Dermis microvascular lymphatic vessel endothelial cell (primary cell): Measurements from ENCODE around the gene ZNF787. TPM values are rescaled to one million over a fixed set of nuclear protein-coding genes. Genes with fewer than 3 reads are reported as not detected.

ENCODE experiments used
- DNase-seq, 2 donors: peaks; one replicate each; pipeline versions ENCODE4 v3.0.0 to v3.0.0-alpha.2; 2010; ENCODE audit warnings: low read depth in 2 of 2
- total RNA-seq: library from RNA; depleted of rRNA; stranded (reverse); fragments of >200 nt; gene quantifications from 2 replicates; pipeline ENCODE4 v1.2.1, GENCODE V29; 2014

Gene ZNF787
- total RNA-seq, 1 donor from 2014 or later: 25.7 TPM

DNA sequence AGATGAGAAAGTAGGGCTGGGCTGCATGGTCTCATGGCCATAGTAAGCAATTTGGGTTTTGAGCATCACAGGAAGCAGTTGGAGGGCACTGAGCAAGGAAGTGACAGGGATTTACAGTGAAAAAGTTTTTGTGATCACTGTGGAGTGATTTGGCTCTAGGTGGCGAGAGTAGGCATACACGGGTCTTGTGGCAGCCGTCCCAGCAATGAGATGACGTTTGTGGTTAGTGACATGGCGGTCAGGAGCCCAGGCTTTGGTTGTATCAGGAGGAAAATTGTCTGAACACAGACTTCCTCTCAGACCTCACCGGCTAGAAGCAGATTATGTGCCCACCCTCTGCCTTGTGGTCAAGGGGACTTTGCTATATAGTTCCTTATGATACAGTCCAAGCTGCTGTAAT is 23.3 kb upstream of the ZNF787 start:
- DNase-seq: no peak

DNA sequence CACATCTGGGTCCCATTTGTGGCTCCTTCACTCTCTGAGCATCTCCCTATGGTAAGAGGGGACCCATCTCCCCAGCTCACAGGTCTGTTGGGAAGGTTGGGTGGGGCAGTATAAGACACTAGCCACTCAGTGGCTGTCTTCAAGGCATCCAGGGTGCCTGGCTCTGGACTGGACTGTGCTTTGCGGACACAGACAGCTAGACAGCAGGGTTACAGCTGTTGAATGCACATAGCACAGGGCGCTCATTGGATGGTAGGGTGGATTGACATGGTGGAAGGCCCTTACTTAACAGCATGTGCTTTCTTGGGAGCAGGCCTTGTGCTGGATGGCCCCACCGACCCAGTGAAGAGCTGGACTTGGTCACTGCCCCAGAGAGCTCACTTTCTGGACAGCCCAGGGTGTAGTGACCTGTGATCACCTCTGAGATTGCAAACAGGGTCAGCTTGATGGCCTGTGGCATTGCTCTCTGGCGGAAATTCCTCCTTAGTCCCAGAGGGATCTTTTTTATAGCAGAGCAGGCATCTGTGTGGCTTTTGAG is 21.9 kb upstream of the ZNF787 start:
- DNase-seq: no peak

DNA sequence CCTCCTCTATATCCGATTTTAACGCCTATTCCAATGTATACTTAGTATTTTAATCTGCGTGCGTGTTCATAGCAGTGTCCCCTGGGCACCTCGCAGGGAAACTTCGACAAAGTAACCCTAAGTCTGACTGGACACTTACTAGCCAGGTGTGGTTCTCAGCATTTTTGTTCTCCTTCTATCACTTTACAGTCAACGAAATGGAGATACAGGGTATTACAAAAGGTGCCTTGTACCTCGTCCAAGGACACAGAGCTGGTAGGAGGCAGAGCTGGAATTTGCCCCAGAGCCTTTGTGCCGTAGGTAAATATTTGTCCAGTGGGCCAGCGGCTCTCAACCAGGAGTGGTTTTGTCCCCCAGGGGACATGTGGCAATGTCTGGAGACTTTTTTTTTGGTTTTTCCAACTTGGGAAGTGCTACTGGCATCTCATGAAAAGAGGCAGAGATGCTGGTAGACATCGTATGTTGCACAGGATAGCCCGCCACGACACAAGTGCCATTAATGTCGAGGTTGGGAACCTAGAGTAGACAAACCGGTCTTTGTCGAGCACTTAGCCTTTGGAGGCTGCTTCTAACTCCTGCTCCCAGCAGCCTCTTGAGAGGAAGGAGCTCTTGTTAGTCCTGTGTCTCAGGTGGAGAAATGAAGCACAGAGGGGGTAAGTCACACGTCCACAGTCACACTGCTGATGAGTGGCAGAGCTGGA is 21.1 kb upstream of the ZNF787 start:
- DNase-seq: no peak

DNA sequence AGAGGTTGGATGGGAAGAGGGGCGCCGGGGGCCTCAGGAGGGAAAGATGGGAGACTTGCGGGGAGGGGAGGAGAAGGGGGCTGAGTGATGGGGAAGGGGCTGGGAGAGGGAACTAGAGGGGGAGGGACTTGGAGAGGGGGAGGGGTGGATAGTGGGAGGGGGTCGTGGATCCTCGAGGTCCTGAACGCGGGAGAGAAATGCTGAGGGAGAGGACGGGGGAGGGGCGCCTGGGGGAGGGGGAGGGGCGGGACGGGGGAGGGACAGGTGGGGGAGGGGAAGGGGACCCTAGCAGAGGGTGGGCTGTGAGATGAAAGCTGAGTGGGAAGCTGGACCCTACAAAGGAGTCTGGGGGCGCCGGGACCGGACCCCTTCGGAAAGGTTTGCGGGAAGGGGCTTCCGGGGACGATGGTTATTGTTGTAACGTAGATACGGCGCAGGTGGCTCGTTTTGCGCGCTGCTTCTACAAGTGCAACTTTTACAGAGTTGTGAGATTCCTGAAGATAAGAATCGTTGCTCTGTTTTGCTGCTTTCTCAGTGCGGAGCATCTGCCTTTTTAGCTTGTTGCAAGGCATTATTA is 20.4 kb upstream of the ZNF787 start:
- peak in 1 of 2 donors; percentile 16 for DNase-seq

DNA sequence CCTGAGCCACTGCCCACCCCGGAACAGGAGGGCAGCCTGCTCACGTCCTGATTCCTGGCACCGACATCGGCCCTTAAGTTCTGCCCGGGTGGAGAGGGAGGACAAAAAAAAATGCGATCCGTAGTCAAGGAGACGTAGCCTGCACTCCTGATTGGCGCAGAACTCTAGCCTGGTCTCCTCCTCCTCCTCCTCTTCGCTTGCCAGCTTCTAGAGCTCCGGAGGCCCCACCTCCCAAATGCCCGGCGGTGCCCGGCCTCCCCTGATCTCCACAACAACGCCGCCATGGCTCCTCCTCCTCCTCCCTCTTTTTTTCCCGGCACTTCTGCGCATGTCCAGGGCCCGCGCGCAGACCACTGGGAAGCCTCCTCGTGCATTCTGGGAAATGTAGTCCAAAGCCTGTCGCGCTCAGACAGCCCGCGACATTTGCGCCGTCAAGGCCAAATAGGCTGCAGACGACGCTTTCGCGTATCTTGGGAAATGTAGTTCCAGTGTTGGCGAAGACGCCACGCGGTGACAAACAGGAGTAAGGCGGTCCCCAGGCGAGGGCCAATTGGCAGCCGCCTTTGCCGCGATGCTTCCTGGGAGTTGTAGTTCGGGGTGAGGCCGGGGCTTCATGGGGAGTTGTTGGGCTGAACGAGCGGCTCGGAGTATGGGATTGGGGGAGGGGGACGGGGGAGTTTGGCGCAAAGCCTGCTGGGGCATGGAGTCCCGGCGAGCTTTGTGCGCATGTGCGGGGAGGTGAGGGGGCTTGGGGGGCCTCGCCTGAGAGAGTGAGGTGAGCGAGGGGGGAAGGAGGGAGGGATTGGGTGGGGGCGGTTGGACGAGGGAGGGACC is 19.7 kb upstream of the ZNF787 start, which contains the start of gene ZNF444:
ZNF444 (plus strand) TSS at position 705 of the 834 bp plus-strand sequence. CDS start 5,625 bp downstream, outside the sequence.
- DNase-seq: peak; percentile 100

DNA sequence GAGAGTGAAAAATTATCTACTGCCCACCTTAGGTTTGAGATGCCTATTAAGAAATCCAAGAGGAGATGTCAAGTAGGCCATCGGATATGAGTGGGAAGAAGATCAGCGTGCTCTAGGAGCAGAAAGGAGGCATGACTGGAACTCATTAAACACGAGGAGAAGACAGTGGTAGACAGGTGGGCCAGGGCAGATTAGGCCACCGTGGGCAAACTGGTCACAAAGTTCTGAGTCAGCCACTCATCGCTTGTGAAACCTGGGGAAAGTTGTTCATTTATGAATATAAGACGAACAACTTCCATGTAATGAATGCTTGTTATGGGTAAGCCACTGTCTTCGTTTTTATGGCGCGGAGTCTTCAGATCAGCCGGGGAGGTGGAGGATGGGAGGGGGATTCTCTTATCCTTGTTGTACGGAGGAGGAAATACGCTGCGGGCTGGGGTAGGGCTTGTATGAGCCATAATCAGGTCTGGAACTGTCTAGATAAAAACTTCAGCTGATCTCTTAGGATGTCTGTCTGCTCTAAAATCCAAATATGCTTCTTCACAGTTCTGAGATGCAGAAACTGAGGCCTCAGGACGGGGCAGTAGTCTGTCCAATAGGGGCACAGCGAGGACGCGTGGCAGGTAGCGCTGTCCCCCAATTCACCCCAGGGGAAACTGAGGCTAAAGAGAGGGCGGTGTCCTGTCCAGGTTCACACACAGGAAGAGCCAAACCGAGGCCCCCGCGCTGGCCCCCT is 18.9 kb upstream of the ZNF787 start:
- no peak for DNase-seq

DNA sequence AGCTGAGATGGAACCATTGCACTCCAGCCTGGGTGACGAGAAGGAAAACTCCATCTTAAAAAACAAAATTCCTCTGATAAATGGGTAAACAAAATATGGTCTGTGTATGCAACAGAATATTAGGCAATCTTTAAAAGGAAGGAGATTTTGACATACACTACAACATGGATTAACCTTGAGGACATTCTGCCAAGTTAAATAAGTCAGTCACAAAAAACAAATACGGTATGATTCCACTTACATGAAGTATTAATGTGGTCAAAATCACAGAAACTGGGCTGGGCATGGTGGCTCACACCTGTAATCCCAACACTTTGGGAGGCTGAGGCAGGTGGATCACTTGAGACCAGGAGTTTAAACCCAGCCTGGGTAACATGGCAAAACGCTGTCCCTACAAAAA is 17.0 kb upstream of the ZNF787 start:
- DNase-seq: no peak

DNA sequence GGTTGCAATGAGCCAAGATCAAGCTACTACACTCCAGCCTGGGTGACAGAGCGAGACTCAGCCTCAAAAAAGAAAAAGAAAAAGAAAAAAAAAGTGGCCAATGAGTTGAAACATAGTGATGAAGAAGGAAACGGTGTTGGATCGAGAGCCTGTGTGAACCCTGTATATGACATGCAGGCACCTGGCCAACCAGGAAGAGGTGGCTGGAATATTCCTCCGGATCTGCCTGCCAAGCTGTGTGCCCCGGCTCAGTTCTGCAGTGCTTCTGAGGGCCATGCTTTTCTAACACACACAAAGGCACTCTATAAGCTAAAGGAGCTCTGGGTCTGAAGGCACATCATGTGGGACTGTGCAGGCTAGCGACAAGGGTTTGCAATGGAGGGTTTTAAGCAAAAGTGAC is 16.3 kb upstream of the ZNF787 start:
- DNase-seq: peak; percentile 52 to 59

DNA sequence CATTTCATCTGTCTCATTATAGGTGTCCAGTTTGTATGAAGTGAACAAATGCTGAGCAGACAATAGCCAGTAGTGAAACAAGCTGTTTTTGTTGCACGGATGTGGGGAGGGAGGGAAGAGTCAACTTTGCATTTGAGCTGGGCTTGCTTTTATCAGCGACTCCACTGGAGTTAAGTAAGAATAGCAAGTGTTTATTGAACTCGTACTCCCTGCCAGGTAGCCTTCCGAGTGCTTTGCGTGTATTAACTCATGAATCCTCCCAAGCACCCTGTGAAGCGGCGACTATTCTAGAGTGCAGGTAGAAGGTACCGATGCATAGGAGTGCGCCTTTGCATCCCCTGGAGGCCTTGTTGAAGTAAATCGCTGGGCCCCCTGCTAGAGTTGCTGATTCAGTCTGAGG is 15.3 kb upstream of the ZNF787 start:
- DNase-seq: no peak

DNA sequence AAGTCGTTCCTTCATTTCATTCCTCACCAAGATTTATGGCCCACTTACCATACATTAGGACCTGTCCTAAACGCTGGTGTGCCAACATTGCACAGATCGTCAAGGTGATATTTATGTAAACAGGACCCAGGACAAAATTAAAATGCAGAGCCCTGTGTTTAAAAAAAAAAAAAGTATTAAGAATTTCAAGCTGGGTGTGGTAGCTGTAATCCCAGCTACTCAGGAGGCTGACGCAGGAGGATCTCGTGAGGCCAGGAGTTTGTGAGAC is 13.5 kb upstream of the ZNF787 start:
- no peak for DNase-seq

DNA sequence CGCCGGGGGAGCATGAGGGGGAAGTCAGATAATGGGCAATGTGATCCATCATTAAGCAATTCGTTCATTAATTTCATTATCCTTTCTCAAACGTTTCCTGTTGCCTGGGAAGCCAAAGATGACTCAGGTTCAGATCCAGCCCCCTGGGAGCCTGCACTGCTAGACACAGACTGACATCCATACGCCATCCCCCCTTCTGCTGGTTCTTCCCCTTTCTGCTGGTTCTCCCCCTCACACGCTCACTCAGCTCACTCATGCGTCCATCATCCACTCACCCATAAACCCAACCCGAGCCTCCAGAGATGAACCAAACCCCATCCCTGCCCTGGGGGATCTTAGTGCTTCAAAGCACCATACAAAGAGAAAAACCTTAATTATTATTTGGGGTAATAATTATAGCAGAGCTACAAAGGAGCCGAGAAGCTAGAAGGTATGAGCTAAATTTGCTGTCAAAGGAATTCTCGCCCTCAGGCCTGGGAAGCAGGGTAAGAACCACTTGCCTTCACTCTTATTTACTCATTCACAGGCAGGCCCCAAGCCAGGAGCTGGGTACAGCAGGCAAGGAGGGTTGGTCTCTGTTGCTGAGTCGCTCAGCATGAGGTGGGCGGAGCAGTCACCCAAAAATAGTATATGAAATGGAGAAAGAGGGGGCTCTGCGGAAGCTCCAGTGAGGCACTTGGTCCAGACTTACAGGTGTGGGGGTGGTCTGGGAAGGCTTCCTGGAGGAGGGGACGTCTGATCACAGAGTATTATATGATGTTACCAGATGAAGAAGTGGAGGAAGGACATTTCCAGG is 13.0 kb upstream of the ZNF787 start:
- no peak for DNase-seq

DNA sequence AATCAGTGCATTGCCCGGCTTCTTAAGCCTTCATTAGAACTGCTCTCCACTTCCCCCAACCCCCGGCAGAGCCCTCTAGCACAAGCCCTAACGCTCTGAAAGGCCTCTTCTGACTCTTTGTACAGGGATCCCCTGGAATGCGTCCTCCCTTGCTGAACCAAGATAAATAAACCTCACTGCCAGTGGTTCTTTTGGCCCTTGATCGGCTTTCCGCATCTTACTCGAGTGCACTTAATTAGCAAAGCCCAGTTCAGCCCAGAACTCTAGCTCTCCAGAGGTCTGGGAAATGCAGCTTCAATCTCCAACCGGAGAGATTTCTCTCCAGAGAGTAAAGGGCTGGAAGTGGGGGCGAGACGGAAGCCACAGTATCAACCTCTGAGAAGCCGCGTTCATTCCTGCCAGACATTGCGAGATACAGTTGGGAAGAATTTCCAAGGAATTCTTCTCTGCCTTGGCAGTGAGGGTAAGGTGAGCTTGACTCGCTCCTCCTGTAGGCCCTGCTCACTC is 11.3 kb upstream of the ZNF787 start:
- DNase-seq: no peak

DNA sequence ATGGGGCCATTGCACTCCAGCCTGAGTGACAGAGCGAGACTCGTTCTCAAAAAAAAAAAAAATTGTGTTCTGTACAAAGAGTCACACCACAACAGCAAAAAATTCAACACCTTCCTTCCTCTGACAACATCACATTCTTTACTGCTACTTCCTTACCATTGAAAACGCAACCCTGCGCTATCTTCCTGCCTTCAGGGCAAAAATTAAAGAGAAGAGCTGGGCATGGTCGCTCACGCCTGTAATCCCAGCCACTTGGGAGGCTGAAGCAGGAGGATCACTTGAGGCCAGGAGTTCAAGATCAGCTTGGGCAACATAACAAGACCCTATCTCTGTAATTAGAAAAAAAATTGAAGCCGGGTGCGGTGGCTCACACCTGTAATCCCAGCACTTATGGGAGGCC is 10.6 kb upstream of the ZNF787 start:
- no peak for DNase-seq

DNA sequence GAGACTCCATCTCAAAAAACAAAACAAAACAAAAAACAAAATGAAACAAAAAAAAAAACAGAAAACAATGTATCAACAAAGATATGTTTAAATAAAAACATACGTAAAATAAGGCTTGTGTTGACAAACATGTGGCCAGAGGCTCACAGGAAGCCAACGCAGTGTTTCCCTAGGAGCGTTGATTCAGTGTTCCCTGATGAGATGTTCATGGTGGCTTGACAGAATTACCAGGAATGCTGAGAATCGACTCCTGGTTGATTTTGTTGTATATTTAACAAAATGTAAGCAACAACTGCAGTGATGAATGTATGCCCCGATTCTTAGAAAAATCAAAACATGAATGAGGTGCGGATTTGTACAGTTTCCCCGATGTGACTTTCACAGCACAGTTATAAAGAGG is 8.9 kb upstream of the ZNF787 start:
- no peak for DNase-seq

DNA sequence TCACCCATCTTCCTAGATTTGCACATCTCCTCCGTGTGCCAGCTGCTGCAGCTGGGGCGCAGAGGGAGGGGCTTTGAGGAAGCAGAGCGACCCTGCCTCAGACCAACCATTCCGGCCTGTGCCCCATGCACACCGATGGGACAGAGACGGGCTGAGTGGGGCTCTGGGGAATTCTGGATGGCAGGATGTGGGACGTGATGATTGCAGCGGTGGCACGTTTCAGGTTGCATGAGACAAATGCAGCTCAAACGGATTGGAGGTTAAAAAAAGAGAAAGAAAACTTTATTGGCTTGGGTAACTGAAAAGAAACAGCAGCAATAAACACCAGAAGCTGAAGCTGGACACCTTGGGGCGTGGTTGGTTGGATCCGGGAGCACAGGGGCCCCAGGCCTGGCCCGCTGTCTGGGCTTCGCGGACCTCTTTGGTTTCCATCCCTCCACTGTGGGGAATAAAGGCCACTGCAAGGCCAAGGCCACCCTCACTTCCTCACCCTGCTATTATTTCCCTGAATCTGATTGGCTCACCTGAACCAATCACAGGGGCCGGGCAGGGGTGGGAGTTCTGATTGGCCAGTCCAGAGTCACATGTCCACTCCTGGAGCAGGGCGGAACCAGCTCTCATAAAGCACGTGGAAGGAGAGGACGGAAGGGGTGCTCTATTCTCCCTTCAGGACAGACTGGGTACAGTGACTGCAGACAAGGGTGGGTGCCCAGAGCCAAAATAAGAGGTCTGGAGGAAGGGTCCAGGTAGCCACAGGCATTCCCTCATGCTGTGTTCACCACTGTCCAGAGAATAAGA is 6.1 kb upstream of the ZNF787 start:
- DNase-seq: no peak

DNA sequence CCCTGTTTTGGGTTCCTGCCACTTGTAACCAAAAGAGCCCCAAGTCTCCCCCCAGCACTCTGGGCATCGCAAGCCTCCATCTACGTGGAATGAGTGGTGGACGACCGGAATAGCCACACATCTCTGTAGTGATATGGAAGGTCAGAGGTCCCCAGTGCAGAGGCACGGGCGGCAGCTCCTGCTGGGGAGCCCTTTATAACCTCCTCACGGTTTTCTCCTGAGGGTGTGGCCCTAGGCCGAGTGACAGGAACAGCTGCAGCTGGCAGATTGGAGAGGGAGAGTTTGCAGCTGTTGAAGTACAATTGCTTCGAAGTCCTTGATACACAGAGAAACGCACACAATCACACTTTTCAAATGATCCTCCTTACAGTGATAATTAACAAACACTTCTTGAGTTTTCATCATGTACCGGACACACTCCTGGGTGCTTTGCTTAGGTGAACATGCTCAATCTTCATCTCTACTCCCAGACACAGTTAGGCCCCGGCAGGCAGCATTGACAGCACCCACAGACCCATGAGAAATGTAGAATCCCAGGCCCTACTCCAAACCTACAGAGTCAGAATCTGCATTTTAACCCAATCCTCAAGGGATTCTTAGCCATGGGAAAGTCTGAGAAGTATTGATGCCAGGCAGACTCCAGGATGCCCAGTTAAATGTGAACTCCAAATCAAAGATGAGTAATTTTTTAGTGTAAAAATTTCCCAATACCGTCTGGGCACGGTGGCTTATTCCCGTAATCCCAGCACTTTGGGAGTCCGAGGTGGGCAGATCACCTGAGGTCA is 4.9 kb upstream of the ZNF787 start:
- DNase-seq: no peak

DNA sequence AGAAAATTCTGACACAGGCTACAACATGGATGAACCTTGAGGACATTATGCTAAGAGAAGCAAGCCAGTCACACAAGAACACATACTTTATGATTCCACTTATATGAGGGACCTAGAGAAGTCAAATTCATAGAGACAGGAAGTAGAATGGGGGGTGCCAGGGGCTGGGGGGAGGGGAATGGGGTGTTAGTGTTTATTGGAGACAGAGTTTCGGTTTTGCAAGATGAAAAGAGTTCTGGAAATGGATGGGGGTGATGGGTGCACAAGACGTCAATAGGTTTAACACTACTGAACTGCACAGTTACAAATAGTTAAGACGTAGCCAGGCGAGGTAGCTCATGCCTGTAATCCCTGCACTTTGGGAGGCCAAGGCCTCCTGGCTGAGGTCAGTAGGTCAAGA is 3.5 kb upstream of the ZNF787 start:
- DNase-seq: no peak

DNA sequence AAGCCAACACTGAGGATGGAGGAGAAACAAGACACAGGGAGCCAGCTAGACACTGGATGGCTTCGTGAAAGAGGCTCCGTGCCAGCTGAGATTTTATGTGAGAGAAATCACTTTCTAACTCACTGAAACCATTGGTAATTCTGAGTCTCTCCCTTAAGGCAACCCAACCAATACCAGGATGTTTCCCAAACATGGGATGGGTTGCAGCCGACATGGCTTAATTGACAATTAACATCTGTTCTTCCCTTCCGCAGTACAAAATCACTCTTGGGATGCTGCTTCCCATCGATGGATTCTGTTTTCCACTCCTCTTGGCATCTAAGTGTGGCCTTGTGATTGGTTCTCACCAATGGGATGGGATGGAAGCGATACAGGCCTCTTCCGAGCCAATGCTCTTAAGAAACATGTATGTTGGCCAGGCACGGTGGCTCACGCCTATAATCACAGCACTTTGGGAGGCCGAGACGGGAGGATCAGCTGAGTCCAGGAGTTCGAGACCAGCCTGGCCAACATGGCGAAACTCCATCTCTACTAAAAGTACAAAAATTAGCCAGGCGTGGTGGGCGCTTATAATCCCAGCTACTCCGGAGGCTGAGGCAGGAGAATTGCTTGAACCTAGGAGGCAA is 2.3 kb upstream of the ZNF787 start:
- no peak for DNase-seq
